ENCODE results near the gene XIRP1.

GRCh38 chr3:39193391-39193790 is 996 bp upstream of the XIRP1 start:
- no peak for TF ChIP-seq CTCF (conservative IDR thresholded peaks at IDR 0.05 in 1 of 2, IDR thresholded peaks at IDR 0.05 in 1 of 2; ENCODE audit: extremely low read depth in 1 of 2, insufficient read depth in 1 of 2, low read depth in 1 of 2, low read length in 2 of 2)
- no peak for TF ChIP-seq EZH2 (IDR thresholded peaks at IDR 0.05; ENCODE audit: borderline replicate concordance, low read length)
